M059J (cell line): ENCODE measurements around the gene CP. TPM values are rescaled to one million over a fixed set of nuclear protein-coding genes. Genes with fewer than 3 reads are reported as not detected.
"Not testable (repeated sequence)": the region's sequence is repeated elsewhere in the genome, so short reads cannot be mapped to it uniquely, and the experiment has no call there.

ENCODE experiments used
- DNase-seq: peaks from one replicate; pipeline ENCODE4 v3.0.0-alpha.2; 2012; ENCODE audit warnings: low read depth
- total RNA-seq: library from RNA; depleted of rRNA; stranded (reverse); fragments of >200 nt; shearing (Covaris generic); gene quantifications from 2 replicates; pipeline ENCODE4 v1.2.3, GENCODE V29; 2014; rRNA removed

CP gene
- total RNA-seq: 2.7 and 3.4 TPM in 2 replicates

DNA sequence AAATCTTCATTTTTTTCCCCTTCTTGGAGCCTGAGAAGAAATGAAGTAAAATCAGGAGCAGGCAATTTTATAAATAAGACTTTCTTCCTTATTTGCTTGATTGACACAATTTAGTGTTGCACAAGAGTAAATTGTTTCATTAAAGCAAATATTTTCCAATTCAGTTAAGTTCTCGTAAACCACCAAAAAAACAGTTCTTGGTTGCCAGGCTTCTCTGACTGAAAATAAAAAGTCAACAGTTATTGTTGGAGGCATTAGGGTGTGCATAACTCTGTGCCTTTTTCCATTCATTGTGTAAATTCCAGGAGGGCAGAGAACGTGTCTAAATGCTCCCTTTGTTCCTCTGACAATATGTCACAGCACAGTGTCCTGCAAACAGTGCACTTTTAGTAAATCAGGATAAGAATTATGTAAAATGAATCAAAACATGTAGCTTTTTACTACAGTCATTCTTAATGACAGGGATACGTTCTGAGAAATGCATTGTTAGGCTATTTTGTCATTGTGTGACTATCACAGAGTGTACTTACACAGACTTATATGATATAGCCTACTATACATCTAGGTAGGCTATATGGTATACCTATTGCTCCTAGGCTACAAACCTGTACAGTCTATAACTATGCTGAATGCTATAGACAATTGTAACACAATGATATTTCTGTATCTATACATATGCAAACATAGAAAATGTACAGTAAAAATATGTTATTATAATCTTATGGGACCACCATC is at the start of gene CP:
CP (minus strand) TSS at position 47 of the 735 bp plus-strand sequence; CDS start at position 10, 37 bp downstream.
- peak; percentile 81 for DNase-seq

DNA sequence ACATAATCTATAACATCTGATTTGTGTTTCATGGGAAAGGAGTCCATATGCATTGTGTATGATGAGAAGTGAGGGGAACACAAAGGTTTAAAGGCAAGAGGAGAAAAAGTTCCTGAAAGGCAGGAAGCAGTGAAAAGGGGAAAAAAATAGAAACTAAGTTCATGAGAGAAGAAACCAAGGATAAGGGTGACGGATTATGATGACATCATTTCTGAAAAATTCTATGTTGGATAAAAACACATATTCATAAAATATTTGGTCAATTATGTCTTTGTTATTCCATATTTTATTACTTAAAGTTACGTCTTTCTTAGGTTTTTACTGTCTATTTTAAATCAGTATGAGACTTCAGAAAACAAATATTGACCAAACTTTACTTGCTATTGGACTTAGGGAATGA is 48.6 kb upstream of the CP start:
- DNase-seq: no peak

DNA sequence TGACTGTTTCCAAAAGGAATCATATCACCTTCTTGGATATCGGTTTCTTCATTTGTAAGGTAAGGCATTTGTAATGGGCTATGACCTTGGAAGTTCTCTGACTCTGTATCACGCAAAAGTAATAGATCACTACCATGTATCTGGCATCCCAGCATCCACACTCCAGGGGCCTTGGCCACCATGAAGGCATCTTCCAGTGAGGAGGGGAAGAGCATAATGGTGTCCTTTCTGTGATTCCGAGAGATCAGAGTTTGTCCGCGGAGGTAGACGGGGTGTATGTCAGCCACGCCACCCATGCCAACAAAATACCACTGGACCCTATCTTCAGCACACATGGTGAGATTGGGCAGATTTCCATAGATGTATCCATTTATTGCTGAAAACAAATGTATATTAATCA is 48.1 kb upstream of the CP start:
- DNase-seq: no peak

DNA sequence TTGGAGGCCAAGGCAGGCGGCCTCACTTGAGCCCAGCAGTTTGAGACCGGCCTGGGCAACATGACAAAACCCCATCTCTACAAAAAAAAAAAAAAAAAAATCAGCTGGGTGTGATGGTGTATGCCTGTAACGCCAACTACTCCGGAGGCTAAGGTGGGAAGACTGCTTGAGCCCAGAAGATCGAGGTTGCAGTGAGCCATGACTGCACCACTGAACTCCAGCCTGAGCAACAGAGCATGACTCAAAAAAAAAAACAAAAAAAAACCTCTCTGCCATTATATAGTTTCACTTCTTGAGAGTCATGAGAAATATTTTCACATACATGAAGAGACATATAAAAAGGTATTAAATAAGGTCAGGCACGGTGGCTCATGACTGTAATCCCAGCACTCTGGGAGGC is 45.9 kb upstream of the CP start:
- no peak for DNase-seq

DNA sequence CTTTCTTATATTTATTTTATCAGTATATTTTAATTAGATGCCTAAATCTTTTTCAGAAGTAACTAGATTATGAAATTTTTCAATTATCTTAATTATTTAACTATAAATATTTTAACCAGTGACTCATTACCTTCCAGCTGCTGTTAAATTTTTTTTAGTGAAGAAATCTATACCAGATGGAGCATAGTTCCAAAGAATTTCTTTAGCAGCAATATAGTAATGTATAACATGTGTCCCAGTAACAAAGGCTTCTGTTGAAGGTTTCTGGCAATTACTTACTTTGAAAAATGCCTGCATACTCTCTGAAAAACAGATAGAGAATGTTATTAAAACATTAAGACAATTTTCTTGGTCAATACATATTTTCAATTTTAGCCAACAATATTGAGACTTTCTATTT is 45.1 kb upstream of the CP start:
- DNase-seq: no peak

DNA sequence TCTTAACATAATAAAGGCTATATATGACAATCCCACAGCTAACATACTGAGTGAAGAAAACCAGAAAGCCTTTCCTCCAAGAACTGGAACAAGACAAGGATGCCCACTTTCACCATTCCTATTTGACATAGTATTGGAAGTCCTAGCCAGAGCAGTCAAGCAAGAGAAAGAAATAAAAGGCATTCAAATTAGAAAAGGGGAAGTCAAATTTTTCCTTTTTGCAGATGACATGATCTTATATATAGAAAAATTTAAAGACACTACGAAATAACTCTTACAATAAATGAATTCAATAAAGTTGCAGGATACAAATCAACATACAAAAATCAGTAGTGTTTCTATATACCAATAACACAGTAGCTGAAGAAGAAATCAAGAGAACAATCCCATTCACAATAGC is 42.2 kb upstream of the CP start:
- no peak for DNase-seq

DNA sequence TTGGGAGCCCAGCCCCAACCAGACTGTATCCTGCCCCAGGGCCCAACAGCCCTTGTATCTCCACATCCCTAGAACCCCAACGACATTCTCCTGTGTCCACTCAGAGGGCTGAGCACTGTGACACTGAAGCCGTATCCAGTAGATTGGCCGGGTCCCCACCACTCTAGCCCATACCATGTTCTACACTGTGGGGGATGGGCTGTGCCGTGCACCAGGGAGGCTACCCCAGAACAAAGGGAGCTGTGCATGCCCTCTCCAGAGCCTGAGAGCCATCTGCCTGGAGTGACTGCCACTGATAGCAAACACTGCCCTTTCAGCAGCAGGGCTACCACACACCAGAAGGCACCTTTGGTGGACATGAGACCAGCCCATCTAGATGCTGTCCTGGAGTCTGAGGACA is 37.1 kb upstream of the CP start:
- no peak for DNase-seq

DNA sequence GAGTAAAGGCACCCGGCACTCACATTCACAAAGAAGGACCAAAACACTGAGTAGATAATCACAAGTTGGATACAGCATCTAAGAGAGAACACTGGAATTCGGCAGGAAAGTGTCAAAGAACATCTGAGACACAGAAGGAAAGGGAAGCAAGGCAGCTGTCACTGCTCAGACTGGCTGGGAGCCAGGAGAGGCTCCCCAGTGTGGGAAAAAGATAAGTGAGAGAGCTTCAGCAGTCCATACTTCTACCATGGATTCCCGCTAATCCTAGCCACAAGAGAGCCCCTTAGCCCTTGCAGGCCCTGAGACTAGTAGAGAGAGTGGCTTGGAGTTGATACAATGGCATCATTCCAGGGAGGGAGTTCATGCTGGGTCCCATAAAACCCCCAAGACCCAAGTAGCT is 36.7 kb upstream of the CP start:
- DNase-seq: peak; percentile 36

DNA sequence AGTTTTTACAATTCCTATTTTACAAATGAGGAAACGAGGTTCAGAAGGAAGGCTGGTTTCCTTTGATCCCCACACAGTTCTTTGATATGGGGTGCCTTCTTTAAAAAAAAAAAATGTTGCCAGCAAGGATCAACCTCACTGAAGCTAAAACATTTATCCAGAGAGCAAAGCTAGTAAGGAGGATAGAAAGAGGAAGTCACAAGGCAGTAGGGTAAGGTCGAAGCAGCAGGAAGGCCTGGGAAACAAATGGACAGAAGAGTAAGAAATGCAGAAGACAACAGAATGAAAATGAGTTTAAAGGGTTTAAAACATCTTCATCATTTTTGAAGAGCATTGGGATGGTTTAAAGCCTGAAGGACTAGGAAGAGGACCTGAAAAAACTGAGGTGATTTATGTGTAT is 30.6 kb upstream of the CP start:
- DNase-seq: no peak

DNA sequence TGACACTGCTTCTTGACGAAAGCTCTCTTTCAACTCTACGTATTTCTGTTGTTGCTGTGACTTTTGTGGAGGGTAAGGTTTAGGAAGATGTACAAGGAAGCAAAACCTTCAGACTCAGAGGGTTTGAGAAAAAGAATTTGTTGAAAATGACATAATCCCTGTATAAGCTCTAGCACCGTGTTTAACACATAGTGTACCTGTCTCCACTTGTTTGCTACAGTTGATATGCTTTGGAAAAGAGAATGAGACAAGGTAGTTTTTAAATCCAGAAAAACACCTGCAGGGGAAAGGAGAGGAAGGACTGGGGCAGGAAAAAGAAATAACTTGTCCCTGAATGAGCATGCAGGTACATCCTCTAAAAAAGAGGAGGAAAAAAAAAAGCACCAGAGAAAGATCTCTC is 29.6 kb upstream of the CP start:
- no peak for DNase-seq

DNA sequence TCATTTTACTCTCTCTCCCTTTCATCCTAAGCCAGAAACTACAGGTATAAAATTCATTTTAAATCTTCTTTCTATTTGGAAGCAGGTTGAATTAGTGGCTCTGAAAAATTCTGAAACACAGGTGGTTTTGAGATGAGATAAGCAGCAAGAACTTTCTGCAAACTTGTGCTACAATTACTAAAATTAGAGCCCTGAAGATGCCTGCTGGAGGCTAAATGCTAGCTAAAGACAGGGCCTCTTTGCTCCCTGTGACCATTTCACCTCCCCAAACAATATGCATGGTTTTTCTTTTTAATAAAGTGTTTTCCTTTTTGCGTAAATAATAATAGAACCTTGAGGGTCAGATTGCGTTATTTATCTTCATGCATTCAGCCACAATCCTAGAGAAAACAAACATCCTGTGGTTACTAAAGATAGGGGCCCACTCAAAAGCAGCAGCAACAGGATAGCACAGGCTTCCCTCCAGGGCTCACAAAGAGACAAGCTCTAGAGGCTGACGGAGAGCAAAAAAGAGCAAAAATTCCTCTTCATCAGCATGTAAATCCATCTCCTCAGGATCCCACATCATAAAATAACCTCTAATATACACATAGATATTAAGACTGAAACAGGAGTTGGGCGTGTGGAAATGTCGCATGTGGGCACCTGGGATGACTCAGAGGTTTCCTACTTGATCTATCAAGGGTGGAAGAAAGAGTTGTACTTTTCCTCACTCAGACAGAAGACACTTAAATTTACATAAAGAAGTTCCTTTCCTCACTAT is 26.5 kb upstream of the CP start:
- DNase-seq: peak; percentile 66

DNA sequence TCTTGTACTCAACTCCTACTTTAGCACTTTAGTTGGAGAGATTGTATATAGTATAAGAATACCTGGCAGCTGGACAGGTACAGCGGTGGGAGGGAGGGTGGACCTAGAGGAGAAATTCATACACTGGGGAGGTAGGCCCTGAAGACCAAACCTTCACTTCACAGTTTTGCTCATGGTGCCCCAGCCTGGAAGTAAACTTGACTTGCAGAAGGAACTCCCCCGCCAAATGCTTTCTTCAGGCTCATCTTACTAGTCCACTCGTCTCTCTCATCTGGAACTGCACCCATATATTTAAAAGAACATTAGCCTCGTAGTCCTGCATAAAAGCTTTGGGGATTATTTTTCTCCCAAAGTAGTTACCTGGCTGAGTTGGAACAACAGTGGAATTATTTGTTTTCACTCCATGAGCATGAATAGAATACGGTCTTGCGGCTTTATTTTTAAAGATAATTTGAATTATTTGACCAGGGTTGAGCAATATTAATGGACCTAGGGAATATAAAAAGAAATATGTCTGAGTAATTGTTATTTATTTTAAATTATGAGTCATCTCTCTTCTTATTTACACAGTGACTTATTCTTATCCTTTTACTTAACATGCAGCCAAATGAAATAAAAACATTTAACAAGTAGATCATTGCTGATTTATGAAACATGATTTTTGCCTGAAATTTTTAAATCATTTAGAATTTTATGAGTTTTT is 25.5 kb upstream of the CP start:
- DNase-seq: peak; percentile 52

DNA sequence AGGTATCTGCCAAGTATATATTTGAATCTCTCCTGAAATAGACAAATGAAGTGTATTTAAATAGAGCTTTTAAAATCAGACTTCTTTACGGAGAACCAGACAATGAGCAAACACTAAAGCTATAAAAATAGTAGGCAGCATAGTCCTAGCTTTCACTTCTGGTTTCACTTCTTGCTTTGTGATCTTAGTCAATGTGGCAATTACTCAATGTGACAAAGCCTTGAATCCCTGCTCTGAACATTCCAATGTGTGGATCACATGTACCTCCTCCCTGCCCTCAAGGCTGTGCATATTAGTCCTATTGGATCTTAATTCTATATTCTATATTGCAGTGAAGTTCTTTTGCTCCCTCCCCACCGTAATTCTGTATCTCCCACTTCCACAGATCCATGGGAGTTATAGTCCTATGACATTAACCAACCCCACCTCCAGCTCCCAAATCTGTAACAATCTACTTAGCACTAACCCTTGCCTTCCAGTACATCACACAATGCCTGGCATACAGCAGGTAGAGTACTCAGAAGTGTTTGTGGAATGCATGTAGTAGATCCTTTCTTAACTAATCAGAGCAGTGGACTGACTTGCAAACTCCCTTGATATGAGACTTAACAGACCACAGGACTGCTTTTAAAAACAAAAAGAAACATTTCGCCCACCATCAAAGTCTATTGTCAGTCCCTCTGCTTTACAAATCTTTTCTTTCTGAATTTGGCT is 24.3 kb upstream of the CP start:
- DNase-seq: peak; percentile 91

DNA sequence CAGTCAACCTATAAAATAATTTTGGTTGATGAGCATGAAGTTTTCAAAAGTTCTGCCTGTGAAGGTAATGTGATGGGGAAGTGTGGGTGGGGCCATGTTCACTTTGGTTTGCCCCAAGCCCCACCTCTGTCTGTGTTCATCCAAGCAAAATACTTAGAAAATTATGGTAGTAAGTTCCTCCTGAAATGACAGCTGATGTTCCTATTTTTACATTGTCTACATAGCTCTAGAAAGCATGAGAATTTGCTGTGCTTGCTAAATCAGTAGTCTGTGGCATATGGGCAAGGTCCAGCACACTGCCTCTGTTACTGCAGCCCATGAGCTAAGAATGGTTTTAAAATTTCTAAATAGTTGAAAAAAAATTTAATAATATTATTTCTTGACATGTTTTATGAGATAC is 21.9 kb upstream of the CP start:
- no peak for DNase-seq

DNA sequence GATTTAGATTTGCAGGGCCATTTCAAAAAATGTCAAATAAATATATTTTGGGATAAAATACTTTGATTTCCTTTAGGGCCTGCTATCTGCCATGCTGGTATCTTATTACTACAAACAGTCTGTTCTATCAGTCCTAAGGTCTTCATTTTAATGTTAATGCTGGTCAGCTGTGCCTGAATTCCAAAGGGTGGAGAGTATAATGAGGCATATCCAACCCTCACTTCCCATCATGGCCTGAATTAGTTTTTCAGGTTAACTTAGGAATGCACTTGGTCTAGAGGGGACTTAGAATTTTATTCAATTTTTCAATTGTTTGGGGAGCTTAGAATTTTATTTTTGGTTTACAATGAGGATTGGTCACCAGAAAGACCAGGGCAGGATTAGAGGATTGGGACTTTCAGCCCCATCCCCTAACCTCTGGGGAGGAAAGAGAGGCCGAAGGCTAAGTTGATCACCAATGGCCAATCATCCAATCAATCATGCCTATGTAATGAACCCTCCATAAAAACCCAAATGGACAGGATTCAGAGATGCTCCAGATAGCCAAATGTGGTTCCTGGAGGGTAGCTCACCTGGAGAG is 17.8 kb upstream of the CP start:
- no peak for DNase-seq

DNA sequence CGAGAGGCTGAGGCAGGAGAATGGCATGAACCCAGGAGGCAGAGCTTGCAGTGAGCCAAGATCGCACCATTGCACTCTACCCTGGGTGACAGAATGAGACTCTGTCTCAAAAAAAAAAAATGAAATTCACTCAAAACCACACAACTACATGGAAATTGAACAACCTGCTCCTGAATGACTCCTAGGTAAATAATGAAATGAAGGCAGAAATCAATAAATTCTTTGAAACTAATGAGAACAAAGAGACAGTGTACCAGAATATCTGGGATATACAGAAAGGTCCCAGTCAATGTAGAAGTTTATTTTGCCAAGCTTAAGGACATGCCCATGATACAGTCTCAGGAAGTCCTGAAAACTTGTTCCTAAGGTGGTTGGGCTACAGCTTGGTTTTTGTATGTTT is 16.6 kb upstream of the CP start:
- not testable (repeated sequence) for DNase-seq

DNA sequence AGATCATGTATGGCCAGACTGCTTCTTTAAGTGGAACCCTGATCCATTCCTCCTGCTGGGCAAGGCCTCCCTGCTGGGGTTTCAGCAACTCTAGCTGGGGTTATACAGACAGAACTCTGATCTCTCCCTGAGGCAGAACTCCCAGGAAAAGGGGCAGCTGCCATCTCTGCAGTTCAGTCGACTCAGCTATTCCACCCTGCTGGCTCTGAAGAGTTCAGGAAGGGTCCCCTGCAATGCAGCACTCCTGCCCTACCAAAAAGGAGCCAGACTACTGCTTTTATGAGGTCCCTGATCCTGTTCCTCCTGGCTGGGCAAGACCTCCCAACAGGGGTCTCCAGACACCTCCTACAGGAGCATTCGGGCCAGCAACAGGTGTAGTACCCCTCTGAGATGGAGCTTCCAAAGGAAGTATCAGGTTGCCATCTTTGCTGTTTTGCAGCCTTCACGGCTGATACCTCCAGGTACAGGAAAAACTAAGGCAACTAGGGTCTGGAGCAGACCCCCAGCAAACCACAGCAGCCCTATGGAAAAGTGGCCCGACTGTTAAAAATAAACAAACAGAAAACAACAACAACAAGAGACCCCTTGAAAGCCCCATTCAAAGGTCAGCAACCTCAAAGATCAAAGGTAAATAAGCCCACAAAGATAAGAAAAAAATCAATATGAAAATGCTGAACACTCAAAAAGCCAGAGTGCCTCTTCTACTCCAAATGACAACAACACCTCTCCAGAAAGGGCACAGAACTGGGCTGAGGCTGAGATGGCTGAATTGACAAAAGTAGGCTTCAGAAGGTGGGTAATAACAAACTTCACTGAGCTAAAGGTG is 14.2 kb upstream of the CP start:
- no peak for DNase-seq

DNA sequence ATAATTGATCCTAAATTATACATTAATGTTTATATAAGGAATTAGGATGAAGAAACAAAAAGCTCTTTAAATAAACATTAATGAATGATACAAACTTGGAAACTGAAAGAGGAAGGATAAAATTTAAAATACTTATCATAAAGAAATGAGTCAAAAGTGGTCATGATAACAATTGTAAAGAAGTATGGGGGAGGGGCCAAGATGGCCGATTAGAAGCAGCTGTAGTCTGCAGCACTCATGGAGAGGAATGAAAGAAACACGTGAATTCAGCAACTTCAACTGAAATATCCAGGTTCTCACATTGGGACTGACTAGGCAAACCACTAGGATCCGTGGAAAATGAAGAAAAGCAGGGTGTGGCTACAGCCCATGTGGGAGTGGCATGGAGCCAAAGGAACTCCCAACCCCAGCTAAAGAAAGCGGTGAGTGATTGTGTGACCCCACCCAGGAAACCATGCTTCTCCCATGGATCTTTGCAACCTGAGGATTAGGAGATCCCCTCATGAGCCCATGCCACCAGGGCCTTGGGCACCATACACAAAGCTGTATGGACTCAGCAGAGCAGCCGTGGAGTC is 13.1 kb upstream of the CP start:
- DNase-seq: no peak

DNA sequence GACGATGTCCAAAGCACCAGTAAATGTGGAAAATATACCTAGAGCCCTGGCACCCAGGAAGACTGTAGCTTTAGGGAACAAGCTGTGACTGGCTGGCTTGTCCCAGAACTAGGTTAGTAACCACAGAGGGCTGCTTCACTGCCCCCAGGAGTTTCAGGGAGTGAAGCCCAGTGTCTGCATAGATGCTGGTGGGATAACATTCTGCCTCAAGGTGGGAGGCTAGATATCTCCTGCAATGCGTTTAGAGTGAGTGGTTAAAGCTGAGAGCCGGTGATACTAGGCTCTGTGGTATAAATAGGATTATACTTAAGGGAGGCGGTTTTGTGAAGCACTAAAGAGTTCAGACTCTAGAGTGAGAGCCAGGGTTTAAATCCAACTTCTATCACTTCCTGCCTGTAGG is 11.7 kb upstream of the CP start:
- DNase-seq: no peak

DNA sequence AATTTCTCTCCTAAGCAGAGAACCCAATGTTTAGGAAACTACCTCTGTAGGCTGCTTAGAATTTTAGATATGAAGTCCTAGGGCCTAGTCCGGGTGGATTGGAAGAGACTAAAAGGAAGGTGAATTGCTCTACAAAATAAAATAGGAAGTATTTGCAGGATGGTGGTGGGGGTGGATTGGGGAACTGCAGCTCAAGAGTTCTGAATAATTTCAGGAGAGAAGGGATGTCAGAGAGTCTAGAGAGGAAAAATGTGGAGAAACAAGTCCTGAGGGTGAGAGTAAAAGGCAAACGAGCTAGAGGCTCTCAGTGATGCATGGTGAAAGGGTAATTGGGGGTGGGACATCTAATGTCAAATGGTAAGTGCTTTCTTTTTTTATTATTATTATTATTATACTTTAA is 10.2 kb upstream of the CP start:
- DNase-seq: no peak
